GM18870 (cell line): ENCODE results near the gene CIAO3.
"Not testable (repeated sequence)": the region's sequence is repeated elsewhere in the genome, so short reads cannot be mapped to it uniquely, and the experiment has no call there.

Experiments used
- ATAC-seq: cut with Tn5 transposase; IDR thresholded peaks from one replicate; pipeline ENCODE4 v1.9.1; 2021; ENCODE audit warnings: moderate library complexity; ENCODE audit not compliant: unreplicated experiment

Gene CIAO3

DNA sequence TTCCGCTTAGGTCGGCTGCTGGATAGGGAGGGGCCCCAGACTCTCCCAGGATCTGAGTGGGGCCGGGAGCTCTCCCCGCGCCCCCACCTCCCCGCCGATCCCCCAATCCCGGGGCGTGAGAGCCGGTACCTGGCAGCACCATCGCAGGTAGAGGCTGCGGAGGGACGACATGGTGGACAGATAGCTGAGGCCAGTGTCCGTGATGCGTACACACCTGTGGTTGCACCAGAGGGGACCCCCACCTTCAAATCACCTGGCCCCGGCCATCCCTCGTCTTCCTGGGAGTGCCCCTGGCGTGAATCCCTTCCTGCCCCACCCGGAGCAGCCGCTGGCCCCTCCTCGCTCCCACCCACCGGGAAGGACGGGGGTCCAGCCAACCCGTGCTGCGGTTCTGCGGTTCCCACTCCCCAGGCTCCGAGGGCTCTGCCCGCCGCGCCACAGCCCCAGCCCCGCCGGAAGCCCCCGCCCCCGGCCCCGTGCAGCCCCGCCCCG is 45.9 kb downstream of the CIAO3 start:
- no peak for ATAC-seq

- ATAC-seq, result no peak
Observed at GRCh38 chr16:694187-694862, 46.5 kb downstream of the CIAO3 start.

- no peak for ATAC-seq
Observed at GRCh38 chr16:693766-694165, 47.0 kb downstream of the CIAO3 start.

- no peak for ATAC-seq
Observed at GRCh38 chr16:693364-693763, 47.4 kb downstream of the CIAO3 start.

DNA sequence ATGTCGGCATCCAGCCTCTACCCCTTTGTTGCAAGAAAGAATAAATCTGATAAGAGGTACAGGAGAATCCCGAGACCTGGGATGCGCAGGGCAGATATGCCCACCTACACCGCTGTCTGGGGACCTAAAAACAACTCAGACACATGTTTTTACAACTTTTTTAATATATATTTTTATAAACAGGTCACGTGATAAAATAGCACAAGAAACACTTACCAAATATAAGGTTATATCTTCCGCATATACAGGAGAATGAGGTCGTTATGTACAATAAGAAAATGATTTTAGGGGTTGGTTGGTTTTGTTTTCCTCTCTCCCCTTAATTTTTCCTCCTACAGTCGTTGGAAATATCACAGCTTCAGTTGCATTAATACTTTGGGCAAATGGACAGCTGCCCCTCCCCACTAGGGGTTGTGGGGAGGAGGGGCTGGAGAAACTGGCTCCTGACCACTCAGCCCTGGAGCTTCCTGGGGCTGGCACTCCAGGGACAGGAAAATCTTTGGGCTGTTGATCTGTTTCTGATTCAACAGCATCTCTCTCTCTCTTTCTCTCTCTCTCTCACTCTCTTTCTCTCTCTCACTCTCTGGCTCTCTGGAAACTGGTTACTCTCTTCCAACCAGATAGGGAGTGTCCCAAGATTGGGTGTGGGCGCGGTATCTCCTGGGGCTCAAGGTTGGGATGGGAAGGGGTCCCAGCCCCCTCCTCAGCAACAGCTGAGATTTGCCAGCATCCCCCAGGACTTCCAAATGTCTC is 48.3 kb downstream of the CIAO3 start:
- no peak for ATAC-seq

DNA sequence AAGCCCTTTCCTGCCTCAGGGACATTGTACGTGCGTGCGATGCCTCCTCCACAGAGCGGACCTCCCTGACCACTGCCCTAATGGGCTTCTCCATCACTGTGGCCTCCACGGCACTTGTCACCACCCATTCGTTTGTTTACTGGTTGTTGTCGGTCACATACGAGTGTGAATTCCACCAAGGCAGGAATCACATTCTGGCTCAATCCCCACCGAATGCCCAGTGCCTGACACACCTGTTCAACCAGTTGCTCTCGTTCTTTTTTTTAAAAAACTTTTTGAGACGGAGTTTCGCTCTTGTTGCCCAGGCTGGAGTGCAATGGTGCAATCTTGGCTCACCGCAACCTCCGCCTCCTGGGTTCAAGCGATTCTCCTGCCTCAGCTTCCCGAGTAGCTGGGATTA is 49.6 kb downstream of the CIAO3 start:
- ATAC-seq, result not testable (repeated sequence)

- ATAC-seq, result no peak
Observed at GRCh38 chr16:689175-689897, 51.5 kb downstream of the CIAO3 start.

- no peak for ATAC-seq
Observed at GRCh38 chr16:687499-687898, 53.3 kb downstream of the CIAO3 start.

- ATAC-seq, result no peak
Observed at GRCh38 chr16:686459-687260, 54.1 kb downstream of the CIAO3 start.

DNA sequence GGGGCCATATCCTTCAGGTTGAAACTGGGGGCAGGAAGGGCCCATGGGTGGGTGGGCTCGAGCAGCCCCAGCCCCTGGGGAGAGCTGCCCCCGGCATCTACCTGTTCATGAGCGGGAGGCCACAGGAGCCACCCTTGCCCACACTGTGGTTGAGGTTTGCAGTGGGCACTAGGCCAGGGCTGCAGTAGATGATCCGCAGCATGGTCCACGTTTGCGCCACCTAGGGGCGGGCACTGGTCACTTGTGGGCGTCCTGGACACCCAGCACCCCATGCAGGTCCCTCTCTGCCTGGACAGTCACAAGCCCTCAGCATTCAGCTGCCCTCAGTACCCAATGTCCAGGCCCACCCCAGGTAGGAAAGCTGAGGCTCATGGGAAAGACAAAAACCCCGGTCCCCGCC is 54.8 kb downstream of the CIAO3 start:
- no peak for ATAC-seq

- ATAC-seq, result no peak
Observed at GRCh38 chr16:684961-685696, 55.7 kb downstream of the CIAO3 start.

GRCh38 chr16:684071-684794 is 56.6 kb downstream of the CIAO3 start, which contains the start of gene JMJD8:
TSS of gene JMJD8 (minus strand) at chr16:684334. CDS start at chr16:684319, 15 bp downstream.
- peak; percentile 53 for ATAC-seq

DNA sequence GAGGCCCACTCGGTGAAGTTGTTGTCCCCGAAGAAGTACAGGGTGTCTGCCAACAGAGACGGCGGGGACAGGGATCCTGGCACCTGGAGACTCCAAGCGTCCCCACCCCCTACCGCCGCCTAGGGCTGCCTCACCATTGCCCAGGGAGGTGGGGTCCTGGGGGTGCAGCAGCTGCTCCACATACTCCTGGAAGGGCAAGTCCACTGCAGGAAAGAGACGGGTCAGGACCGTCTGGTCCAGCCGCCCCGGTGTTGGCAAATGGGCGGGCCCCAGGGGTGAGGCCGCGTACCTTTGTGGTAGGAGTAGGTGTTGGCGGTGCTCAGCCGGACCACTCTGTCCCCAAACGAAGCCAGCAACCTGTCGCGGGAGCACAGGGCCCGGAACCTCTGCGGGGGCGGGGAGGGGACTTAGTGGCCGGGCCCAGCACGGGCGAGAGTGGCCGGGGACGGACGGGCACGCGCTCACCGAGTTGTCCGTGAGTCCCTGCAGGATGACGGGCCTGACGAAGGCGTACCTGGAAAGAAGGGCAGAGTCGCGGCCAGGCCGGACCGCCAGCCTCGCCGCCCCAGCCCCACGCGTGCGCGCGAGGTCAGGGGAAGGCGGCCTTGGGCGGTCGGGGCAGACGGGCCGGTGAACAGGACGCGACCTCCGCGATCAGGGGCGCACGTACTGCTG is 57.3 kb downstream of the CIAO3 start:
- no peak for ATAC-seq

GRCh38 chr16:682493-683395 is 58.1 kb downstream of the CIAO3 start:
- ATAC-seq, result no peak

- ATAC-seq, result no peak
Observed at GRCh38 chr16:681746-682427, 58.9 kb downstream of the CIAO3 start.

- no peak for ATAC-seq
Observed at GRCh38 chr16:680967-681745, 59.6 kb downstream of the CIAO3 start.

DNA sequence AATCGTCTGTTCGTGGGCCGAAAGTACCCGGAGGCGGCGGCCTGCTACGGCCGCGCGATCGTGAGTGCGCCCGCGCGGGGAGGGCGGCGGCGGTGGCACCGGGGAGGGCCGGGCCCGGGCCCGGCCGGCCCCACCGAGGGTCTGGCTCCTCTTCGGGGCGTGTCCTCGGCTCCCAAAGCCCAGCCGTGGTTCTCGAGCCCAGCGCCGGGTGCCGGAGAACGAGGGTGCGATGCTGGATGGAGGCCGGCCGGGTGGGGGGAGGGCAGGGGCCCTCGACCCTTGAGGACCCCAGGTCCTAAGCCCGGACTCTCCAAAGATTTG is 60.2 kb downstream of the CIAO3 start:
- no peak for ATAC-seq
